ENCODE data around the gene CALM1.

CALM1 gene

DNA sequence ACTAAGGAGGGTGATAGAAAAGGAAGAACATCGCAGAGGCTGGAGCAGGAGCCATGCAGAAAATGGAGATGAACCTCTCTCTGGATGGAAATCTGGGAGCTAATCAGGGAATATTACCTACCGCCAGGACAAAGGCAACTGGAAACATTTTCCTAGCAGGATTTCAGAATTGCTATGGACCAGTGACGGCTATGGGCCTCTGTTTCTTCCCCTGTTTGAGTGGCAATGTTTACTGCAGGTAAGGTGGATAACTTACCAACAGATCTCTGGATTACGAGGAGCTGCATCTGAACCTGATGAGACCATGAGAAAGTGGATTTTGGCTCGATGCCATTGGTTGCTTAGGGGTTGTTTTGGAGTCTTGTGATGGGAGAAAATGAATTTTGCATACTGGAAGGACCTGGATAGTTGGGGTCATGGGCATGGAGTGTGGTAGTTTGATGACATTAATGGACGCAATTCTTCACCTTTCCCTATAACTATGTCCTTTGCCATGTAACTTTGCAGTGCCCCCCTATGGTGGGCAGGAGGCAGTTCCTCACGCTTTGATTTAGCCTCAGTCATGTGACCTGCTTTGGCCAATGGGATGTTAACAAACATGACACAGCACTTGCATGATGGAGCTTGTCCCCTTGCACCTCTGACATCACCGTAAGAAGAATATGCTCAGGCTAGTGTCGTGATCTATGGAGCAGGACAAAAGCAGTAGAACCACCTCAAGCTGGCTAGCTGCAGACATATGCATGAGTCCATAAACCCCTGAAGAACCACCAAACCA, 51.1 kb downstream of the CALM1 start:
- TF ChIP-seq, protein P1, sequence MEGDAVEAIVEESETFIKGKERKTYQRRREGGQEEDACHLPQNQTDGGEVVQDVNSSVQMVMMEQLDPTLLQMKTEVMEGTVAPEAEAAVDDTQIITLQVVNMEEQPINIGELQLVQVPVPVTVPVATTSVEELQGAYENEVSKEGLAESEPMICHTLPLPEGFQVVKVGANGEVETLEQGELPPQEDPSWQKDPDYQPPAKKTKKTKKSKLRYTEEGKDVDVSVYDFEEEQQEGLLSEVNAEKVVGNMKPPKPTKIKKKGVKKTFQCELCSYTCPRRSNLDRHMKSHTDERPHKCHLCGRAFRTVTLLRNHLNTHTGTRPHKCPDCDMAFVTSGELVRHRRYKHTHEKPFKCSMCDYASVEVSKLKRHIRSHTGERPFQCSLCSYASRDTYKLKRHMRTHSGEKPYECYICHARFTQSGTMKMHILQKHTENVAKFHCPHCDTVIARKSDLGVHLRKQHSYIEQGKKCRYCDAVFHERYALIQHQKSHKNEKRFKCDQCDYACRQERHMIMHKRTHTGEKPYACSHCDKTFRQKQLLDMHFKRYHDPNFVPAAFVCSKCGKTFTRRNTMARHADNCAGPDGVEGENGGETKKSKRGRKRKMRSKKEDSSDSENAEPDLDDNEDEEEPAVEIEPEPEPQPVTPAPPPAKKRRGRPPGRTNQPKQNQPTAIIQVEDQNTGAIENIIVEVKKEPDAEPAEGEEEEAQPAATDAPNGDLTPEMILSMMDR (IDR thresholded peaks at IDR 0.05), result no peak
- Histone ChIP-seq H3K4me3 (ENCODE audit: low read depth, low read length) (no peak overlapping the region), H3K9ac (no peak overlapping the region), H3K4me1 (peaks cover 16% of the 10 kb centered on the region), H3K79me2 (no peaks in the 10 kb centered on the region), H3K27me3 (ENCODE audit: control insufficient read depth, insufficient read depth, low read length) (no peaks in the 10 kb centered on the region), H3K36me3 (ENCODE audit: control insufficient read depth, insufficient read depth, low read length) (no peaks in the 10 kb centered on the region), H3K4me2 (ENCODE audit: low read length) (no peak overlapping the region), H3K9me3 (ENCODE audit: control insufficient read depth, low read length) (no peaks in the 10 kb centered on the region), H2AFZ (no peak overlapping the region), H3K27ac (no peak overlapping the region)

DNA sequence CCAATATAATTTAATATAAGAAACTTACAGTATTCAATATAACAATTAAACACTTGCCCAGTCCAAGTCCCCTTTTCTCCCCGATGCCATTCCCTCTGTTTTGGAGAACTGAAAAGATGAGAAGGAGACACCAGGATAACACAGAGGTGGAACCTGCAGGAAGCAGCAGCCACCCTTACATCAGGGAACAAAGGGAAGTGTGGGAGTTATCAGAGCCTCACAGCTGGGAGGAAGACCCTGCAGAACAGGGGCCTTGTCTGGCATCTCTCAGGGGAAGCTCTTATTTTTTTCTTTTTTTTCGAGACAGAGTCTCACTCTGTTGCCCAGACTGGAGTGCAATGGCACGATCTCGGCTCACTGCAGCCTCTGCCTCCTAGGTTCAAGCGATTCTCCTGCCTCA, 52.6 kb downstream of the CALM1 start:
- Histone ChIP-seq H3K4me1 (peaks cover 1% of the 10 kb centered on the region), H3K36me3 (ENCODE audit: control insufficient read depth, insufficient read depth, low read length) (no peaks in the 10 kb centered on the region), H2AFZ (no peak overlapping the region), H3K9ac (no peak overlapping the region), H3K4me2 (ENCODE audit: low read length) (no peak overlapping the region), H3K79me2 (no peaks in the 10 kb centered on the region), H3K9me3 (ENCODE audit: control insufficient read depth, low read length) (no peaks in the 10 kb centered on the region), H3K4me3 (ENCODE audit: low read depth, low read length) (no peak overlapping the region), H3K27ac (no peak overlapping the region), H3K27me3 (ENCODE audit: control insufficient read depth, insufficient read depth, low read length) (no peaks in the 10 kb centered on the region)
- TF ChIP-seq, protein P1 (IDR thresholded peaks at IDR 0.05), result no peak

DNA sequence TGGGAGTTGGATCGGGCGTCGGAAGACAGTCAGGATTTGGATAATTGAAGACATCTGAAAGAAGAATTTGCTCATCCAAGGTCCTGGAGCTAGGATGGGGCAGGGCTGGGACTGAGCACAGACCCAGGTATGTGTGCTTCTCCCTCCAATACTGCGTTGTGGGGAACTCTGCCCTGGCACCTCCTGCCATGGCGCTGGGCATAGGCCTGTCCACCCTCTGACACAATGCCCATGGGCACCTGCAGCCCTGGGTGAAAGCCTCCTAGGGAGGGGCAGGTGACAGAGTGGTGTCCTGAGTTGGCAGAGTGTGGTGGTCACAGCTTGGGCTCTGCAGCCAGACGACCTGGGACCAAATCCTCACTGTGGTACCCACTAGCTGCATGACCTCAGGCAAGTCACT, 53.3 kb downstream of the CALM1 start:
- Histone ChIP-seq H3K4me2 (ENCODE audit: low read length) (no peak overlapping the region), H3K27ac (no peak overlapping the region), H3K36me3 (ENCODE audit: control insufficient read depth, insufficient read depth, low read length) (no peaks in the 10 kb centered on the region), H3K27me3 (ENCODE audit: control insufficient read depth, insufficient read depth, low read length) (no peaks in the 10 kb centered on the region), H3K79me2 (no peaks in the 10 kb centered on the region), H3K9ac (no peak overlapping the region), H3K4me1 (peaks cover 4% of the 10 kb centered on the region), H2AFZ (no peak overlapping the region), H3K4me3 (ENCODE audit: low read depth, low read length) (no peak overlapping the region), H3K9me3 (ENCODE audit: control insufficient read depth, low read length) (no peaks in the 10 kb centered on the region)
- TF ChIP-seq, protein P1 (IDR thresholded peaks at IDR 0.05), result no peak

DNA sequence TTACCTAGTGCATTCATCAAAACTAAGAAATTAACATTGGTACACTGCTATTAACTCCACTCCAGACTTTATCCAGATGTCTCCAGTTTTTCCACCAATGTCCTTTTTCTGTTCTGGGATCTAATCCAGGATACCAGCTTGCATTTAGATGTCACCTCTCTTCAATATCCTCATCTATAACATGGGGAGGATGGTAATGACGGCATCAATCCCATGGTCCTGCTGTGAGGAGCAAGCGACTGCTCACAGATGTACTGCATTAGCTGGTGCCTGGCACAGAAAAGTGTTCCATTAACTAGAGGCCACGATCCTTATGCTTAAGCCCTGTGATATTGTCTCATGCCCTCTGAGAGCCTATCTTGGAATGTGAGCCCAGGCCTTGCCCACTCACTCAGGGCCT, 53.8 kb downstream of the CALM1 start:
- H2AFZ ChIP-seq, result no peak overlapping the region
- no peak overlapping the region for H3K4me2 ChIP-seq (ENCODE audit: low read length)
- H3K27me3 ChIP-seq (ENCODE audit: control insufficient read depth, insufficient read depth, low read length), result no peaks in the 10 kb centered on the region
- no peaks in the 10 kb centered on the region for H3K36me3 ChIP-seq (ENCODE audit: control insufficient read depth, insufficient read depth, low read length)
- H3K4me1 ChIP-seq, result peaks cover 9% of the 10 kb centered on the region
- H3K4me3 ChIP-seq (ENCODE audit: low read depth, low read length), result no peak overlapping the region
- no peak overlapping the region for H3K27ac ChIP-seq
- TF ChIP-seq, protein P1 (IDR thresholded peaks at IDR 0.05), result no peak
- H3K9ac ChIP-seq, result no peak overlapping the region
- no peaks in the 10 kb centered on the region for H3K9me3 ChIP-seq (ENCODE audit: control insufficient read depth, low read length)
- H3K79me2 ChIP-seq, result no peaks in the 10 kb centered on the region

DNA sequence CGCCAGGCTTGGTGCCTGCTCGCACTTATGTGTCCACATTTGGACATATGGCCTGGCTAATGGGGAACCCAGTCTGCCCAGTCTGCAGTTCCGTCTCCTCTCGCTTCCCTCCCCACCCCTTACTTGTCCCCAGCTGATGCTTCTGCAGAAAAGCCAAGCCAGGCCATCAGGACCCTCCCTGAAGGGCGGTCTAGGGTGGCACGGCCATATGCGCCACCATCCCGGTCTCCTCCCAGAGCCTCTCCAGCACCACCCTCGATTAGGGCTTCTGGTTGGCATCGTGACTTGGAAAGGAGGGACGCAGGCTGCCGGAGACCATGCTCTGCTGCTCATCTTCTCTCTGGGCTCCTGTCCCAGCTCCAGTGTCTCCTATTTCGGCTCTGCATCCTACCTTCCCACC, 54.6 kb downstream of the CALM1 start:
- TF ChIP-seq, protein P1 (IDR thresholded peaks at IDR 0.05), result no peak
- H3K79me2 ChIP-seq, result no peaks in the 10 kb centered on the region
- H3K27me3 ChIP-seq (ENCODE audit: control insufficient read depth, insufficient read depth, low read length), result no peaks in the 10 kb centered on the region
- no peaks in the 10 kb centered on the region for H3K9me3 ChIP-seq (ENCODE audit: control insufficient read depth, low read length)
- no peak overlapping the region for H2AFZ ChIP-seq
- H3K4me2 ChIP-seq (ENCODE audit: low read length), result no peak overlapping the region
- H3K9ac ChIP-seq, result no peak overlapping the region
- no peak overlapping the region for H3K27ac ChIP-seq
- H3K4me1 ChIP-seq, result peaks cover 10% of the 10 kb centered on the region
- H3K36me3 ChIP-seq (ENCODE audit: control insufficient read depth, insufficient read depth, low read length), result no peaks in the 10 kb centered on the region
- H3K4me3 ChIP-seq (ENCODE audit: low read depth, low read length), result no peak overlapping the region
